Endothelial cell of umbilical vein (primary cell): Measurements from ENCODE around the gene PPIE. TPM values are rescaled to one million over a fixed set of nuclear protein-coding genes. Genes with fewer than 3 reads are reported as not detected.

ENCODE experiments used
- BruUV-seq: library from RNA; stranded (reverse); fragments of 400-500 nt; replicated peaks from 2 replicates; lab custom pipeline; 2021; lab: Mats Ljungman, UMichigan
- CTCF ChIA-PET: fragments of 300-600, 350-600 bp; sonication (Branson Sonifier 250); formaldehyde crosslinking; loops from one replicate; lab custom pipeline; 2021; ENCODE audit warnings: antibody characterized with exemption, inconsistent platforms; lab: Charles Lee
- POLR2A ChIA-PET: fragments of 300-600, 350-600 bp; sonication (Branson Sonifier 250); formaldehyde crosslinking; loops from one replicate; lab custom pipeline; 2021; ENCODE audit warnings: antibody characterized with exemption, inconsistent platforms; lab: Charles Lee
- DNase-seq: peaks from one replicate; pipeline ENCODE4 v3.0.0-alpha.2; 2011; ENCODE audit warnings: low read depth, low spot score
- FAIRE-seq: peaks from 2 replicates; lab custom pipeline; 2011; peaks lifted over from hg19 to GRCh38; lab: Jason Lieb, UNC
- H2AFZ ChIP-seq: 2 replicates; pipeline ENCODE4 v1.6.0; 2012; ENCODE audit warnings: low read depth, low read length, control low read depth, inconsistent platforms
- H3K27ac ChIP-seq: 2 replicates; pipeline ENCODE4 v1.5.1; 2011; ENCODE audit warnings: low read depth, mild to moderate bottlenecking, control low read depth, low read length, moderate library complexity; ENCODE audit not compliant: insufficient read depth
- H3K27me3 ChIP-seq, 2 experiments: 2 replicates each; pipeline versions ENCODE4 v1.6.0 to v1.6.1; 2011; ENCODE audit warnings: low read length in 2 of 2, mixed read lengths in 1 of 2; ENCODE audit not compliant: control insufficient read depth in 2 of 2, insufficient read depth in 2 of 2
- H3K36me3 ChIP-seq, 2 experiments: 2 replicates in 1 of 2; 3 replicates in 1 of 2; pipeline ENCODE4 v1.5.1; 2011; ENCODE audit warnings: low read length in 2 of 2, mild to moderate bottlenecking in 1 of 2, moderate library complexity in 1 of 2; ENCODE audit not compliant: control insufficient read depth in 2 of 2, insufficient read depth in 2 of 2; ENCODE audit errors: extremely low read depth in 1 of 2
- H3K4me1 ChIP-seq: 3 replicates; pipeline ENCODE4 v1.5.1; 2011; ENCODE audit warnings: mild to moderate bottlenecking, low read length; ENCODE audit not compliant: control insufficient read depth, insufficient read depth; ENCODE audit errors: extremely low read depth
- H3K4me2 ChIP-seq: 2 replicates; pipeline ENCODE4 v1.6.1; 2011; ENCODE audit warnings: low read length, control low read depth, mixed read lengths; ENCODE audit not compliant: insufficient read depth
- H3K4me3 ChIP-seq, 3 experiments: fragments of 200-600 bp in 1 of 3; sonication (generic), shearing (Covaris generic) in 1 of 3; replicated peaks in 1 of 3; 2 replicates each; pipeline ENCODE4 v1.5.1; 2011 to 2016; ENCODE audit warnings: control low read depth in 3 of 3, low read length in 3 of 3, mild to moderate bottlenecking in 2 of 3, inconsistent platforms in 1 of 3, low read depth in 1 of 3, moderate library complexity in 1 of 3; ENCODE audit not compliant: insufficient read depth in 1 of 3
- H3K79me2 ChIP-seq: 2 replicates; pipeline ENCODE4 v1.6.0; 2012; ENCODE audit warnings: low read length, inconsistent platforms; ENCODE audit not compliant: control insufficient read depth, insufficient read depth
- H3K9ac ChIP-seq: replicated peaks from 2 replicates; pipeline ENCODE3; 2011; ENCODE audit warnings: low read length, control low read depth; ENCODE audit not compliant: insufficient read depth; ENCODE audit errors: extremely low read depth
- H3K9me1 ChIP-seq: replicated peaks from 3 replicates; pipeline ENCODE4 v1.6.0; 2011; ENCODE audit warnings: mild to moderate bottlenecking, low read length; ENCODE audit not compliant: control insufficient read depth, insufficient read depth; ENCODE audit errors: extremely low read depth
- H3K9me3 ChIP-seq: replicated peaks from 2 replicates; pipeline ENCODE4 v1.5.1; 2012; ENCODE audit warnings: low read length, inconsistent platforms; ENCODE audit not compliant: control insufficient read depth, insufficient read depth
- H4K20me1 ChIP-seq: replicated peaks from 2 replicates; pipeline ENCODE3; 2011; ENCODE audit warnings: mild to moderate bottlenecking, low read length; ENCODE audit not compliant: control insufficient read depth, insufficient read depth; ENCODE audit errors: extremely low read depth
- CTCF ChIP-seq, 2 donors: IDR thresholded peaks; 1 replicate in 1 of 2; 2 replicates in 1 of 2; pipeline ENCODE4 v1.5.1; 2011; ENCODE audit warnings: low read length in 2 of 2, mild to moderate bottlenecking in 2 of 2, moderate library complexity in 2 of 2, control low read depth in 1 of 2, inconsistent platforms in 1 of 2, low read depth in 1 of 2; ENCODE audit not compliant: insufficient read depth in 1 of 2; ENCODE audit errors: extremely low read depth in 1 of 2
- EZH2 ChIP-seq: IDR thresholded peaks from 2 replicates; pipeline ENCODE4 v1.6.1; 2012; ENCODE audit warnings: borderline replicate concordance, low read depth, mild to moderate bottlenecking, moderate library complexity, low read length, inconsistent platforms; ENCODE audit not compliant: severe bottlenecking
- FOS ChIP-seq: IDR thresholded peaks from 2 replicates; pipeline ENCODE4 v1.6.1; 2011; ENCODE audit warnings: mild to moderate bottlenecking, low read length, moderate library complexity, borderline replicate concordance; ENCODE audit not compliant: insufficient read depth
- GATA2 ChIP-seq: IDR thresholded peaks from 2 replicates; pipeline ENCODE4 v1.7.0; 2011; ENCODE audit warnings: low read depth, mild to moderate bottlenecking, moderate library complexity, mixed read lengths, low read length; ENCODE audit not compliant: insufficient read length, insufficient read depth
- JUN ChIP-seq: IDR thresholded peaks from 2 replicates; pipeline ENCODE4 v1.6.1; 2011; ENCODE audit warnings: borderline replicate concordance, low read depth; ENCODE audit not compliant: insufficient read length, insufficient read depth
- MAX ChIP-seq: IDR thresholded peaks from 2 replicates; pipeline ENCODE4 v1.6.1; 2011; ENCODE audit not compliant: insufficient read depth, insufficient read length
- MYC ChIP-seq: IDR thresholded peaks from one replicate; pipeline ENCODE4 v1.6.1; 2011; ENCODE audit warnings: mild to moderate bottlenecking, low read depth, low read length
- POLR2A ChIP-seq: IDR thresholded peaks from 2 replicates; pipeline ENCODE4 v1.6.1; 2012; ENCODE audit warnings: low read depth, mild to moderate bottlenecking, control low read depth, low read length
- POLR2AphosphoS5 ChIP-seq: IDR thresholded peaks from 2 replicates; pipeline ENCODE4 v1.6.1; 2012; ENCODE audit warnings: low read depth, mild to moderate bottlenecking, control low read depth, low read length, moderate library complexity; ENCODE audit not compliant: insufficient read depth
- dilution Hi-C: fragments of 300-500 bp; cut with MboI; formaldehyde crosslinking; loops from one replicate; pipeline ENCODE4 v1.15.0; 2019; ENCODE audit warnings: low sequenced_read_pairs; ENCODE audit not compliant: extremely low pct_ligation_motif_present
- intact Hi-C: fragments of 100-400 bp; cut with micrococcal nuclease; formaldehyde crosslinking; loops from one replicate; pipeline ENCODE4 v1.10.0; 2022
- polyA plus RNA-seq, 4 experiments: library from polyadenylated mRNA; depleted of rRNA in 3 of 4; stranded (reverse) in 3 of 4; unstranded in 1 of 4; fragments of >200 nt; gene quantifications; 2 replicates each; pipeline versions ENCODE4 v1.2.1 to v1.2.3, GENCODE V29; 2011 to 2012; ENCODE audit warnings: missing spikeins in 1 of 4
- total RNA-seq: library from RNA; stranded (reverse); gene quantifications from 2 replicates; pipeline ENCODE4 v1.2.3, GENCODE V29; 2021

The PPIE gene
- total and polyA plus RNA-seq, 2 donors (not counting 3 experiments of a cell fraction or from before 2014, with no cell fraction given) = 44.4 to 74.9 TPM

- H2AFZ ChIP-seq = no peak overlapping the region
- H3K4me2 ChIP-seq = no peak overlapping the region
- no peaks in the 10 kb centered on the region for H3K9me1 ChIP-seq
- DNase-seq (no peak), FAIRE-seq (no peak)
- BruUV-seq = no TSS peak
- no peak overlapping the region for H3K4me3 ChIP-seq
- H4K20me1 ChIP-seq = no peaks in the 10 kb centered on the region
- H3K36me3 ChIP-seq = peaks cover 0 to 2% of the 10 kb centered on the region in 2 experiments
- H3K27me3 ChIP-seq = no peaks in the 10 kb centered on the region
- H3K9ac ChIP-seq = no peak overlapping the region
- no peaks in the 10 kb centered on the region for H3K9me3 ChIP-seq
- no peak for TF ChIP-seq JUN
- no peak for TF ChIP-seq FOS
- no peak for TF ChIP-seq POLR2A
- no peak for TF ChIP-seq MYC
- TF ChIP-seq GATA2 = no peak
- no peak for TF ChIP-seq EZH2
- no peak for TF ChIP-seq POLR2AphosphoS5
- TF ChIP-seq MAX = no peak
- no peak for TF ChIP-seq CTCF (IDR thresholded peaks at IDR 0.05; ENCODE audit: extremely low read depth in 1 of 2, insufficient read depth in 1 of 2, low read depth in 1 of 2, low read length in 2 of 2)
- POLR2A ChIA-PET = no interaction called here
- dilution Hi-C loops (no loop called here), intact Hi-C loops (no loop called here)
- no peak overlapping the region for H3K27ac ChIP-seq
- no peaks in the 10 kb centered on the region for H3K4me1 ChIP-seq
- CTCF ChIA-PET = interaction anchor here (0.9 kb wide), 2 partner anchors 28 to 155 kb away, joined by 3 read pairs; no protein-coding TSS in a partner anchor
- H3K79me2 ChIP-seq = no peaks in the 10 kb centered on the region
Observed at GRCh38 chr1:39761016-39761415, 22.3 kb downstream of the PPIE start.
